H1 (cell line): ENCODE data around the gene LRRC4C. TPM values are rescaled to one million over a fixed set of nuclear protein-coding genes. Genes with fewer than 3 reads are reported as not detected.

Experiments
- CTCF ChIA-PET: fragments of 300-600 bp; sonication (Branson Sonifier 250); formaldehyde crosslinking; loops from one replicate; lab custom pipeline; 2021; ENCODE audit not compliant: partially characterized antibody; lab: Charles Lee
- POLR2A ChIA-PET: fragments of 300-600 bp; sonication (Branson Sonifier 250); formaldehyde crosslinking; loops from one replicate; lab custom pipeline; 2021; ENCODE audit warnings: inconsistent platforms; ENCODE audit not compliant: partially characterized antibody; lab: Charles Lee
- DNase-seq, 2 experiments: peaks; one replicate each; pipeline versions ENCODE4 v3.0.0 to v3.0.0-alpha.2; 2010 to 2022; ENCODE audit warnings: low spot score in 2 of 2, low read depth in 1 of 2, mixed read lengths in 1 of 2
- FAIRE-seq: peaks from 2 replicates; lab custom pipeline; 2011; peaks lifted over from hg19 to GRCh38; lab: Jason Lieb, UNC
- H2AFZ ChIP-seq: 2 replicates; pipeline ENCODE4 v1.8.1; 2012; ENCODE audit warnings: low read length, inconsistent platforms
- H2AK5ac ChIP-seq: 2 replicates; pipeline ENCODE4 v1.6.1; 2013; ENCODE audit warnings: low read depth, low read length
- H2BK120ac ChIP-seq: replicated peaks from 2 replicates; pipeline ENCODE3; 2013; ENCODE audit warnings: low read depth, low read length, inconsistent platforms
- H2BK12ac ChIP-seq: 2 replicates; pipeline ENCODE4 v1.6.1; 2013; ENCODE audit warnings: low read depth, low read length
- H2BK15ac ChIP-seq: 2 replicates; pipeline ENCODE4 v1.6.1; 2013; ENCODE audit warnings: low read length
- H2BK20ac ChIP-seq: 2 replicates; pipeline ENCODE4 v1.6.1; 2013; ENCODE audit warnings: low read length
- H2BK5ac ChIP-seq: 2 replicates; pipeline ENCODE4 v1.6.1; 2013; ENCODE audit warnings: low read depth, low read length
- H3K14ac ChIP-seq: 2 replicates; pipeline ENCODE4 v1.6.1; 2013; ENCODE audit warnings: inconsistent platforms; ENCODE audit not compliant: insufficient read length
- H3K18ac ChIP-seq: 2 replicates; pipeline ENCODE4 v1.6.1; 2013; ENCODE audit warnings: low read length; ENCODE audit errors: extremely low read depth
- H3K23ac ChIP-seq: 2 replicates; pipeline ENCODE4 v1.6.1; 2013; ENCODE audit warnings: inconsistent platforms; ENCODE audit not compliant: insufficient read length
- H3K23me2 ChIP-seq: 2 replicates; pipeline ENCODE4 v1.6.1; 2013; ENCODE audit warnings: low read depth, low read length
- H3K27ac ChIP-seq: 2 replicates; pipeline ENCODE4 v1.6.1; 2011; ENCODE audit warnings: low read depth, low read length, inconsistent platforms
- H3K27me3 ChIP-seq, 4 experiments: replicated peaks in 1 of 4; 1 replicate in 1 of 4; 2 replicates in 3 of 4; pipeline versions ENCODE4 v1.6.1 to v1.8.1; 2011 to 2013; ENCODE audit warnings: low read length in 3 of 4, mild to moderate bottlenecking in 3 of 4, inconsistent platforms in 2 of 4, mixed read lengths in 2 of 4, moderate library complexity in 1 of 4; ENCODE audit not compliant: control insufficient read depth in 3 of 4, insufficient read depth in 3 of 4; ENCODE audit errors: extremely low read depth in 1 of 4
- H3K36me3 ChIP-seq, 4 experiments: 2 replicates each; pipeline versions ENCODE4 v1.6.1 to v1.8.1; 2011 to 2013; ENCODE audit warnings: mild to moderate bottlenecking in 4 of 4, low read length in 3 of 4, moderate library complexity in 2 of 4, control low read depth in 1 of 4, inconsistent platforms in 1 of 4; ENCODE audit not compliant: insufficient read depth in 4 of 4, control insufficient read depth in 2 of 4
- H3K4ac ChIP-seq: replicated peaks from 2 replicates; pipeline ENCODE3; 2013; ENCODE audit warnings: low read length, low read depth, mixed read lengths, inconsistent platforms; ENCODE audit not compliant: insufficient read length
- H3K4me1 ChIP-seq, 4 experiments: replicated peaks in 1 of 4; 1 replicate in 1 of 4; 2 replicates in 3 of 4; pipeline versions ENCODE4 v1.6.1 to v1.8.1; 2011 to 2013; ENCODE audit warnings: low read length in 3 of 4, inconsistent platforms in 2 of 4, mixed read lengths in 1 of 4; ENCODE audit not compliant: insufficient read depth in 4 of 4, control insufficient read depth in 3 of 4
- H3K4me2 ChIP-seq, 2 experiments: 2 replicates each; pipeline versions ENCODE4 v1.6.1 to v1.8.1; 2011 to 2013; ENCODE audit warnings: low read depth in 2 of 2, low read length in 2 of 2, control low read depth in 1 of 2, inconsistent platforms in 1 of 2, mild to moderate bottlenecking in 1 of 2; ENCODE audit not compliant: insufficient read depth in 1 of 2
- H3K4me3 ChIP-seq, 4 experiments: fragments of 200-600, 300-600 bp in 1 of 4; sonication (generic), shearing (Covaris generic), sonication (Bioruptor Twin) in 1 of 4; 2 replicates each; pipeline versions ENCODE4 v1.5.1 to v1.8.1; 2011 to 2016; ENCODE audit warnings: low read length in 4 of 4, low read depth in 3 of 4, control low read depth in 2 of 4, inconsistent platforms in 2 of 4, mild to moderate bottlenecking in 2 of 4, mixed read lengths in 1 of 4, moderate library complexity in 1 of 4; ENCODE audit not compliant: insufficient read depth in 2 of 4; ENCODE audit errors: extremely low read depth in 1 of 4
- H3K56ac ChIP-seq: replicated peaks from 2 replicates; pipeline ENCODE3; 2013; ENCODE audit warnings: low read depth, mild to moderate bottlenecking, mixed read lengths, low read length, inconsistent platforms; ENCODE audit not compliant: insufficient read length
- H3K79me1 ChIP-seq: 2 replicates; pipeline ENCODE4 v1.6.1; 2013; ENCODE audit warnings: low read depth, low read length, control low read depth
- H3K79me2 ChIP-seq, 2 experiments: 2 replicates each; pipeline versions ENCODE4 v1.6.1 to v1.8.1; 2012 to 2013; ENCODE audit warnings: low read length in 2 of 2, mild to moderate bottlenecking in 2 of 2, inconsistent platforms in 1 of 2; ENCODE audit not compliant: insufficient read depth in 2 of 2, control insufficient read depth in 1 of 2
- H3K9ac ChIP-seq, 4 experiments: replicated peaks in 1 of 4; 1 replicate in 1 of 4; 2 replicates in 3 of 4; pipeline versions ENCODE4 v1.6.1 to v1.8.1; 2011 to 2013; ENCODE audit warnings: low read depth in 3 of 4, low read length in 3 of 4, control low read depth in 2 of 4, mild to moderate bottlenecking in 2 of 4, moderate library complexity in 2 of 4, inconsistent platforms in 1 of 4; ENCODE audit errors: extremely low read depth in 1 of 4
- H3K9me3 ChIP-seq, 2 experiments: 2 replicates each; pipeline versions ENCODE4 v1.6.1 to v1.8.1; 2012 to 2013; ENCODE audit warnings: mild to moderate bottlenecking in 2 of 2, moderate library complexity in 2 of 2, control low read depth in 1 of 2, inconsistent platforms in 1 of 2, low read depth in 1 of 2, low read length in 1 of 2, mixed read lengths in 1 of 2; ENCODE audit not compliant: insufficient read depth in 2 of 2
- H4K20me1 ChIP-seq, 2 experiments: replicated peaks in 1 of 2; 2 replicates each; pipeline versions ENCODE3 to v1.8.1; 2011 to 2013; ENCODE audit warnings: inconsistent platforms in 2 of 2, low read length in 2 of 2, mild to moderate bottlenecking in 1 of 2; ENCODE audit not compliant: insufficient read depth in 2 of 2, control insufficient read depth in 1 of 2
- H4K5ac ChIP-seq: 2 replicates; pipeline ENCODE4 v1.6.1; 2013; ENCODE audit warnings: low read length, low read depth, mixed read lengths, inconsistent platforms; ENCODE audit not compliant: insufficient read length
- H4K8ac ChIP-seq: 2 replicates; pipeline ENCODE4 v1.8.0; 2013; ENCODE audit warnings: mild to moderate bottlenecking, moderate library complexity, low read length, inconsistent platforms; ENCODE audit not compliant: insufficient read depth; ENCODE audit errors: extremely low read depth
- H4K91ac ChIP-seq: replicated peaks from 2 replicates; pipeline ENCODE3; 2013; ENCODE audit warnings: low read length, mixed read lengths, inconsistent platforms; ENCODE audit not compliant: insufficient read length
- CTCF ChIP-seq, 3 experiments: IDR thresholded peaks; 1 replicate in 2 of 3; 2 replicates in 1 of 3; pipeline versions ENCODE4 v1.5.1 to v1.6.1; 2011; ENCODE audit warnings: low read length in 3 of 3, mild to moderate bottlenecking in 3 of 3, inconsistent platforms in 2 of 3, low read depth in 1 of 3, moderate library complexity in 1 of 3; ENCODE audit not compliant: insufficient read depth in 1 of 3; ENCODE audit errors: control extremely low read depth in 1 of 3
- EP300 ChIP-seq, 2 experiments: IDR thresholded peaks; 1 replicate in 1 of 2; 2 replicates in 1 of 2; pipeline ENCODE4 v1.6.1; 2011 to 2012; ENCODE audit warnings: low read depth in 2 of 2, low read length in 2 of 2, mild to moderate bottlenecking in 2 of 2, borderline replicate concordance in 1 of 2, inconsistent platforms in 1 of 2, moderate library complexity in 1 of 2
- RAD21 ChIP-seq, 2 experiments: IDR thresholded peaks in 1 of 2; conservative IDR thresholded peaks in 1 of 2; 2 replicates each; pipeline ENCODE4 v1.6.1; 2011; ENCODE audit warnings: low read depth in 2 of 2, low read length in 2 of 2, improper control_type of control experiment in 1 of 2, inconsistent platforms in 1 of 2, mild to moderate bottlenecking in 1 of 2, moderate library complexity in 1 of 2
- WGBS, 2 experiments: shearing (Covaris generic) in 1 of 2; methylation state at CpG; one replicate each; pipeline versions ENCODE4 v1.1.6 to v1.1.7; 2013 to 2015; ENCODE audit warnings: low lambda C conversion rate in 2 of 2, mixed read lengths in 2 of 2, inconsistent platforms in 1 of 2, low coverage in 1 of 2, missing lambda C conversion rate in 1 of 2; ENCODE audit not compliant: insufficient replicate concordance in 2 of 2, insufficient coverage in 1 of 2, insufficient read length in 1 of 2; ENCODE audit errors: extremely low coverage in 1 of 2, missing lambda C conversion rate in 1 of 2; 5-methylcytosine and 5-hydroxymethylcytosine counted together
- polyA plus RNA-seq, 7 experiments: library from polyadenylated mRNA; depleted of rRNA in 3 of 7; stranded (reverse) in 5 of 7; unstranded in 2 of 7; fragments of >200 nt in 5 of 7; fragments of 200-250 nt in 2 of 7; gene quantifications; 1 replicate in 5 of 7; 2 replicates in 1 of 7; 4 replicates in 1 of 7; pipeline versions ENCODE4 v1.2.1 to v1.2.3, GENCODE V29; 2011 to 2013; ENCODE audit warnings: missing spikeins in 2 of 7, mixed read lengths in 2 of 7
- total RNA-seq: library from RNA; stranded (reverse); fragmentation: NEBNext Ultra II Directional; extraction: Animal tissue kit (Norgen Biotek cat#: 25700); gene quantifications from 2 replicates; pipeline ENCODE4 v1.2.1, GENCODE V29; 2021

The LRRC4C gene
- total and polyA plus RNA-seq, 2 of the 8 experiments (the other 6 are each of a cell fraction or from before 2014, with no cell fraction given) = 0.23 to 2.2 TPM

- Histone ChIP-seq H3K23me2 (no peaks in the 10 kb centered on the region), H4K20me1 (no peaks in the 10 kb centered on the region), H2BK20ac (no peak overlapping the region), H3K9ac (no peak overlapping the region), H3K27me3 (no peaks in the 10 kb centered on the region), H4K91ac (no peak overlapping the region), H3K18ac (no peak overlapping the region), H3K79me1 (no peaks in the 10 kb centered on the region), H2AK5ac (no peak overlapping the region), H3K9me3 (no peaks in the 10 kb centered on the region), H4K8ac (no peak overlapping the region), H3K4ac (no peak overlapping the region), H4K5ac (no peak overlapping the region), H3K27ac (no peak overlapping the region), H2BK5ac (no peak overlapping the region), H3K56ac (no peak overlapping the region), H2AFZ (no peak overlapping the region), H3K4me1 (no peaks in the 10 kb centered on the region), H2BK12ac (no peak overlapping the region), H3K23ac (no peak overlapping the region), H3K4me2 (no peak overlapping the region), H3K79me2 (no peaks in the 10 kb centered on the region), H3K4me3 (no peak overlapping the region), H3K14ac (no peak overlapping the region), H2BK15ac (no peak overlapping the region), H2BK120ac (no peak overlapping the region), H3K36me3 (no peaks in the 10 kb centered on the region)
- CTCF ChIA-PET = interaction anchor here (0.9 to 2.4 kb wide), 4 partner anchors 10 to 165 kb away, joined by 3 to 17 read pairs (median 4); no protein-coding TSS in a partner anchor
- POLR2A ChIA-PET = no interaction called here
- WGBS, 2 experiments = 50% methylated on average over 1 of the region's 1 CpG; no CpG with 5 or more reads in 1 of the 2 experiments
- no peak for DNase-seq
- TF ChIP-seq EP300 (IDR thresholded peaks at IDR 0.05; ENCODE audit: borderline replicate concordance in 1 of 2, low read depth in 2 of 2, low read length in 2 of 2) (no peak), RAD21 (IDR thresholded peaks at IDR 0.05 in 1 of 2, conservative IDR thresholded peaks at IDR 0.05 in 1 of 2; ENCODE audit: low read depth in 2 of 2, low read length in 2 of 2) (peak; percentile 70 to 76), CTCF (IDR thresholded peaks at IDR 0.05; ENCODE audit: control extremely low read depth in 1 of 3, insufficient read depth in 1 of 3, low read depth in 1 of 3, low read length in 3 of 3) (peak in 2 of 3 experiments; percentile 36 to 54; a peak in 2 of 4 replicates)
- peak; percentile 7 for FAIRE-seq
These were observed 1330.2 kb downstream of the LRRC4C start for GRCh38 chr11:40129266-40129665.
